CD14-positive monocyte (primary cell): ENCODE measurements around the gene HAX1. TPM values are rescaled to one million over a fixed set of nuclear protein-coding genes. Genes with fewer than 3 reads are reported as not detected.

ENCODE experiments used
- DNase-seq, 3 donors: peaks; one replicate each; pipeline ENCODE4 v3.0.0-alpha.2; 2011 to 2022
- H2AFZ ChIP-seq: 2 replicates; pipeline ENCODE4 v1.6.0; 2012; ENCODE audit warnings: mild to moderate bottlenecking, low read depth, low read length, inconsistent platforms; ENCODE audit not compliant: insufficient read depth, poor library complexity, severe bottlenecking
- H3K27ac ChIP-seq, 2 donors: 1 replicate in 1 of 2; 2 replicates in 1 of 2; pipeline ENCODE4 v1.5.1; 2012 to 2013; ENCODE audit warnings: low read length in 2 of 2, control low read depth in 1 of 2, inconsistent platforms in 1 of 2, low read depth in 1 of 2, mild to moderate bottlenecking in 1 of 2
- H3K27me3 ChIP-seq, 2 donors: one replicate each; pipeline versions ENCODE4 v1.6.0 to v1.6.1; 2011 to 2013; ENCODE audit warnings: low read length in 2 of 2; ENCODE audit not compliant: control insufficient read depth in 2 of 2, insufficient read depth in 2 of 2
- H3K36me3 ChIP-seq, 2 donors: replicated peaks in 1 of 2; 1 replicate in 1 of 2; 2 replicates in 1 of 2; pipeline versions ENCODE4 v1.5.1 to v1.6.1; 2012 to 2013; ENCODE audit warnings: low read length in 2 of 2, control low read depth in 1 of 2, inconsistent platforms in 1 of 2, mild to moderate bottlenecking in 1 of 2; ENCODE audit not compliant: insufficient read depth in 2 of 2, control insufficient read depth in 1 of 2
- H3K4me1 ChIP-seq, 2 donors: 1 replicate in 1 of 2; 2 replicates in 1 of 2; pipeline versions ENCODE4 v1.5.1 to v1.6.1; 2012 to 2013; ENCODE audit warnings: low read length in 2 of 2, control low read depth in 1 of 2, inconsistent platforms in 1 of 2, mild to moderate bottlenecking in 1 of 2, moderate library complexity in 1 of 2; ENCODE audit not compliant: insufficient read depth in 2 of 2, control insufficient read depth in 1 of 2
- H3K4me2 ChIP-seq: replicated peaks from 2 replicates; pipeline ENCODE3; 2012; ENCODE audit warnings: low read length, moderate library complexity, mild to moderate bottlenecking; ENCODE audit not compliant: poor library complexity, severe bottlenecking; ENCODE audit errors: extremely low read depth
- H3K4me3 ChIP-seq, 3 experiments: fragments of 200-600 bp in 1 of 3; sonication (generic) in 1 of 3; replicated peaks in 1 of 3; 1 replicate in 2 of 3; 2 replicates in 1 of 3; pipeline ENCODE4 v1.5.1; 2011 to 2013; ENCODE audit warnings: low read length in 3 of 3, mild to moderate bottlenecking in 3 of 3, control low read depth in 2 of 3, low read depth in 2 of 3, inconsistent platforms in 1 of 3, moderate library complexity in 1 of 3
- H3K79me2 ChIP-seq: 2 replicates; pipeline ENCODE4 v1.6.0; 2012; ENCODE audit warnings: mild to moderate bottlenecking, control low read depth, inconsistent platforms, low read length, moderate library complexity; ENCODE audit not compliant: insufficient read depth
- H3K9ac ChIP-seq: 2 replicates; pipeline ENCODE4 v1.6.0; 2017; ENCODE audit warnings: low read length, mild to moderate bottlenecking; ENCODE audit not compliant: insufficient read depth, poor library complexity, severe bottlenecking
- H3K9me3 ChIP-seq, 2 donors: replicated peaks in 1 of 2; 1 replicate in 1 of 2; 2 replicates in 1 of 2; pipeline versions ENCODE4 v1.5.1 to v1.6.1; 2012 to 2013; ENCODE audit warnings: low read length in 2 of 2, control low read depth in 1 of 2; ENCODE audit not compliant: control insufficient read depth in 1 of 2, insufficient read depth in 1 of 2
- H4K20me1 ChIP-seq: 2 replicates; pipeline ENCODE4 v1.6.0; 2012; ENCODE audit warnings: mild to moderate bottlenecking, low read length, control low read depth, moderate library complexity; ENCODE audit not compliant: insufficient read depth
- H3K27ac Mint-ChIP-seq, 7 donors: one replicate each; pipeline ENCODE4 v1.8.0; 2020; ENCODE audit warnings: mild to moderate bottlenecking in 7 of 7, mixed read lengths in 7 of 7, moderate library complexity in 6 of 7, inconsistent platforms in 2 of 7
- H3K27me3 Mint-ChIP-seq, 3 donors: one replicate each; pipeline ENCODE4 v1.8.0; 2021 to 2022; ENCODE audit warnings: low read depth in 3 of 3, mild to moderate bottlenecking in 3 of 3, mixed read lengths in 3 of 3, moderate library complexity in 3 of 3, inconsistent platforms in 1 of 3
- H3K36me3 Mint-ChIP-seq, 2 donors: one replicate each; pipeline ENCODE4 v1.8.0; 2020; ENCODE audit warnings: mixed read lengths in 2 of 2, inconsistent platforms in 1 of 2, mild to moderate bottlenecking in 1 of 2
- H3K4me1 Mint-ChIP-seq: one replicate; pipeline ENCODE4 v1.8.0; 2020; ENCODE audit warnings: mild to moderate bottlenecking, mixed read lengths
- H3K4me3 Mint-ChIP-seq, 2 donors: one replicate each; pipeline ENCODE4 v1.8.0; 2020; ENCODE audit warnings: mild to moderate bottlenecking in 2 of 2, mixed read lengths in 2 of 2, moderate library complexity in 1 of 2
- H3K9me3 Mint-ChIP-seq, 7 donors: one replicate each; pipeline ENCODE4 v1.8.0; 2020 to 2022; ENCODE audit warnings: mixed read lengths in 7 of 7, mild to moderate bottlenecking in 6 of 7, moderate library complexity in 6 of 7, inconsistent platforms in 2 of 7
- WGBS: methylation state at CpG from one replicate; pipeline ENCODE4 v1.1.5; 2013; ENCODE audit warnings: missing lambda C conversion rate; ENCODE audit not compliant: insufficient coverage; 5-methylcytosine and 5-hydroxymethylcytosine counted together
- intact Hi-C, 2 donors: fragments of 100-400 bp; cut with micrococcal nuclease; formaldehyde crosslinking; loops; one replicate each; pipeline versions ENCODE4 v1.15.0 to v1.15.1; 2023
- polyA plus RNA-seq, 3 donors: library from polyadenylated mRNA; depleted of rRNA in 1 of 3; unstranded in 2 of 3; stranded (reverse) in 1 of 3; fragments of 300-500 nt in 2 of 3; fragments of >200 nt in 1 of 3; fragmentation: Illumina TruSeq in 2 of 3; gene quantifications; 1 replicate in 2 of 3; 2 replicates in 1 of 3; pipeline ENCODE4 v1.2.3, GENCODE V29; 2012 to 2021
- small RNA-seq: library from RNA; depleted of rRNA; stranded (forward); fragments of <200 nt; gene quantifications from one replicate; pipeline ENCODE3, GENCODE V24; 2012; ENCODE audit warnings: low read depth; ENCODE audit not compliant: insufficient read length
- TF ChIP-seq, protein P1 (sequence below): fragments of 200-600 bp; IDR thresholded peaks from one replicate; pipeline ENCODE4 v1.8.0; 2022; ENCODE audit warnings: antibody characterized with exemption, mild to moderate bottlenecking

The HAX1 gene
- polyA plus RNA-seq, 3 donors: 51.4 to 94.9 (median 91.7) TPM

DNA sequence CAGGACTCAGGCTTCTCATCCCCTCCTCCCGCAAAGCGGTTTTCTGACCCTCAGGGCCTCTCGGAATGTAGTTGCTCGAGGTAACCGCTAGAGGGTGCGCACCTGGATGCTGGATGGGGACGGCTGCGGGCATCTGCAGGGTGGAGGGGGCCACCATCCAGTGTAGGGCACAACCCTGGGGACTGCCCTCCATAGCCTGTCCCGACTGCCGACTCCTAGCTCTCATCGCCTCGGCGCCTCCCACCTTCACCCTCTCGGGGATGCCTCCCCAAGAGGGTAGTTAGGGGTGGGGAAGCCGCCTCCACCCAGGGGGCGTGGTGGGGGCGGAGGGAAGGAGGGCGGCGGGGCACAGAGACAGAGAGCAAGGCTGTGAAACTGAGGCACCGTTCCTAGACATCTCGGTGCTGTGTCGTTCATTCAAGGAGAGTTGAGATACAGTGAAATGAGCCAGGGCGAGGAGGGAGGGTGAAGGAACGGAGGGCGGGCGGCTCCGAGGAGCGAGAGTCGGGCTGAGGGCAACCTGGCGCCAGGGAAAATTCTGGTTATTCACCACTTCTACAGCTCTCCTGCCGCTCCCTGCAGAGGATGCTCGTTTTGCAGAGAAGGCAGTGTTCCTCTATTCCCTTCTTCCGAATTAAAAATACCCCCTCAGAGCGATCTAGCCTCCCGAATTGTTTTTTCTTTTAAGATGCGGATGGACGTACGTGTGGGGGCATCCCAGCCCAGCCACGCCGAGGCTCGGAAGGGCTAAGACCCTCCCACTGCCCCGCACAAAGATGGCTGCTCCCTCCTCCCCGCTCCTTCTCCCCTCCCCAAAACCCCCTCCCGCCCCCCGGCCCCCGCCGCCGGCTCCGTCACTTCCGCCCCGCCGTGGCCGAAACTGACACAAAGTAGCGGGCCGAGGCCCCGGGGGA is 52.5 kb downstream of the HAX1 start, which contains the start of gene ATP8B2:
ATP8B2 (plus strand) TSS at position 857 of the 914 bp plus-strand sequence. CDS start 2,617 bp downstream, outside the sequence.
- H3K9me3 ChIP-seq: no peaks in the 10 kb centered on the region
- H3K4me2 ChIP-seq: peak within 1 kb of the TSS; percentile 89
- WGBS: 1% methylated on average over 11 of the region's 56 CpGs
- DNase-seq: peak; percentile 47 to 66 (median 59)
- no peak within 1 kb of the TSS for H3K27ac ChIP-seq
- H3K4me3 ChIP-seq: peak within 1 kb of the TSS; percentile 48 to 74 (median 50)
- intact Hi-C loops: loop anchor here in 1 of 2 donors (5.0 kb wide), 1 partner anchor 82 kb away; the partner anchor contains the start of gene IL6R
- Mint-ChIP-seq H3K36me3 (peaks cover 3 to 8% of the 10 kb centered on the region in 2 donors), H3K4me1 (peaks cover 46% of the 10 kb centered on the region), H3K27ac (peak within 1 kb of the TSS in 6 of 7 donors; percentile 36 to 89 (median 74)), H3K27me3 (peaks cover 49 to 79% (median 56%) of the 10 kb centered on the region in 3 donors), H3K9me3 (peaks cover 0 to 10% (median 0%) of the 10 kb centered on the region in 7 donors), H3K4me3 (peak within 1 kb of the TSS; percentile 88 to 93)
- H4K20me1 ChIP-seq: peaks cover 3% of the 10 kb centered on the region
- H3K79me2 ChIP-seq: no peaks in the 10 kb centered on the region
- H3K9ac ChIP-seq: peak within 1 kb of the TSS; percentile 58
- peaks cover 35 to 49% of the 10 kb centered on the region in 2 donors for H3K4me1 ChIP-seq
- H3K36me3 ChIP-seq: no peaks in the 10 kb centered on the region
- TF ChIP-seq, protein P1, sequence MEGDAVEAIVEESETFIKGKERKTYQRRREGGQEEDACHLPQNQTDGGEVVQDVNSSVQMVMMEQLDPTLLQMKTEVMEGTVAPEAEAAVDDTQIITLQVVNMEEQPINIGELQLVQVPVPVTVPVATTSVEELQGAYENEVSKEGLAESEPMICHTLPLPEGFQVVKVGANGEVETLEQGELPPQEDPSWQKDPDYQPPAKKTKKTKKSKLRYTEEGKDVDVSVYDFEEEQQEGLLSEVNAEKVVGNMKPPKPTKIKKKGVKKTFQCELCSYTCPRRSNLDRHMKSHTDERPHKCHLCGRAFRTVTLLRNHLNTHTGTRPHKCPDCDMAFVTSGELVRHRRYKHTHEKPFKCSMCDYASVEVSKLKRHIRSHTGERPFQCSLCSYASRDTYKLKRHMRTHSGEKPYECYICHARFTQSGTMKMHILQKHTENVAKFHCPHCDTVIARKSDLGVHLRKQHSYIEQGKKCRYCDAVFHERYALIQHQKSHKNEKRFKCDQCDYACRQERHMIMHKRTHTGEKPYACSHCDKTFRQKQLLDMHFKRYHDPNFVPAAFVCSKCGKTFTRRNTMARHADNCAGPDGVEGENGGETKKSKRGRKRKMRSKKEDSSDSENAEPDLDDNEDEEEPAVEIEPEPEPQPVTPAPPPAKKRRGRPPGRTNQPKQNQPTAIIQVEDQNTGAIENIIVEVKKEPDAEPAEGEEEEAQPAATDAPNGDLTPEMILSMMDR: peak; percentile 96
- peaks cover 2 to 38% of the 10 kb centered on the region in 2 donors for H3K27me3 ChIP-seq
- peak within 1 kb of the TSS; percentile 78 for H2AFZ ChIP-seq

Small RNA genes within 50 kb of the gene (small RNA-seq; reads per million reads assigned to genes)
- gene RF00273 (not detected), gene RNU6-121P (not detected), gene RNU6-239P (not detected), gene SNORA58B (not detected)

Other genes with a start within 250 kb of the HAX1 start
- under 1 TPM in 1 of 3 donors, not detected in 2; 0.03 TPM for gene NUP210L, start 117.6 kb upstream of the HAX1 start, polyA plus RNA-seq
- gene TPM3, start 80.5 kb upstream of the HAX1 start, polyA plus RNA-seq: 1,000 to 10,000 TPM in 2 of 3 donors, 100 to 1,000 TPM in 1; 418 to 1,159 (median 1,153) TPM
- not detected for gene CFAP141, start 66.3 kb upstream of the HAX1 start, polyA plus RNA-seq
- 100 to 1,000 TPM in 1 of 3 donors, 10 to 100 TPM in 2; 40.1 to 200 (median 46.8) TPM for gene UBAP2L, start 51.7 kb upstream of the HAX1 start, polyA plus RNA-seq
- under 1 TPM in 1 of 3 donors, not detected in 2; 0.09 TPM for gene AQP10, start 48.5 kb downstream of the HAX1 start, polyA plus RNA-seq
- gene ATP8B2, start 52.9 kb downstream of the HAX1 start, polyA plus RNA-seq: 1 to 10 TPM in 1 of 3 donors, under 1 TPM in 2; 0.46 to 2.2 (median 0.98) TPM
- gene IL6R, start 132.7 kb downstream of the HAX1 start, polyA plus RNA-seq: 10 to 100 TPM; 56.4 to 81.7 (median 62.1) TPM
- not detected for gene TDRD10, start 229.6 kb downstream of the HAX1 start, polyA plus RNA-seq
- gene SHE, start 229.8 kb downstream of the HAX1 start, polyA plus RNA-seq: not detected